Vagina (tissue), 2 donors: ENCODE data around the gene FBXL16. TPM values are rescaled to one million over a fixed set of nuclear protein-coding genes. Genes with fewer than 3 reads are reported as not detected.

Source experiments
- DNase-seq, 2 donors: peaks; one replicate each; pipeline ENCODE4 v3.0.0-alpha.2; 2017; ENCODE audit errors: extremely low spot score in 2 of 2
- H3K27ac ChIP-seq: fragments of 200-600 bp; sonication (generic); one replicate; pipeline ENCODE4 v1.5.1; 2019
- H3K27me3 ChIP-seq: fragments of 200-600 bp; sonication (generic); one replicate; pipeline ENCODE4 v1.5.1; 2019
- H3K36me3 ChIP-seq, 2 donors: fragments of 200-600 bp; sonication (generic); one replicate each; pipeline ENCODE4 v1.5.1; 2017 to 2019
- H3K4me1 ChIP-seq: fragments of 200-600 bp; sonication (generic); one replicate; pipeline ENCODE4 v1.5.1; 2019
- H3K4me3 ChIP-seq, 2 donors: fragments of 200-600 bp; sonication (generic); 1 replicate in 1 of 2; 2 replicates in 1 of 2; pipeline ENCODE4 v1.5.1; 2016 to 2019
- H3K9me3 ChIP-seq: fragments of 200-600 bp; sonication (generic); one replicate; pipeline ENCODE4 v1.5.1; 2019
- POLR2A ChIP-seq, 2 donors: fragments of 450-650 bp; IDR thresholded peaks; one replicate each; pipeline ENCODE4 v1.6.1; 2017; ENCODE audit warnings: antibody characterized with exemption in 2 of 2, mild to moderate bottlenecking in 2 of 2, moderate library complexity in 2 of 2
- POLR2AphosphoS5 ChIP-seq, 2 donors: sonication (generic); formaldehyde crosslinking; IDR thresholded peaks; one replicate each; pipeline ENCODE4 v1.9.0; 2017; ENCODE audit warnings: antibody characterized with exemption in 2 of 2, mild to moderate bottlenecking in 2 of 2, low read depth in 1 of 2; ENCODE audit not compliant: insufficient read depth in 1 of 2
- intact Hi-C: fragments of 100-400 bp; cut with DNase I; formaldehyde crosslinking; loops from one replicate; pipeline ENCODE4 v1.15.1; 2023
- total RNA-seq: library from RNA; depleted of rRNA; stranded (reverse); fragments of >200 nt; gene quantifications from one replicate; pipeline ENCODE4 v1.2.3, GENCODE V29; 2016
- TF ChIP-seq, protein P1 (sequence below), 3 experiments: fragments of 450-650 bp in 2 of 3; fragments of 200-600 bp in 1 of 3; sonication (generic) in 1 of 3; IDR thresholded peaks; one replicate each; pipeline ENCODE4 v1.5.1; 2017 to 2019; ENCODE audit warnings: antibody characterized with exemption in 3 of 3, mild to moderate bottlenecking in 2 of 3, moderate library complexity in 2 of 3

FBXL16 gene
- total RNA-seq, 1 donor from 2014 or later = 4.4 TPM

DNA sequence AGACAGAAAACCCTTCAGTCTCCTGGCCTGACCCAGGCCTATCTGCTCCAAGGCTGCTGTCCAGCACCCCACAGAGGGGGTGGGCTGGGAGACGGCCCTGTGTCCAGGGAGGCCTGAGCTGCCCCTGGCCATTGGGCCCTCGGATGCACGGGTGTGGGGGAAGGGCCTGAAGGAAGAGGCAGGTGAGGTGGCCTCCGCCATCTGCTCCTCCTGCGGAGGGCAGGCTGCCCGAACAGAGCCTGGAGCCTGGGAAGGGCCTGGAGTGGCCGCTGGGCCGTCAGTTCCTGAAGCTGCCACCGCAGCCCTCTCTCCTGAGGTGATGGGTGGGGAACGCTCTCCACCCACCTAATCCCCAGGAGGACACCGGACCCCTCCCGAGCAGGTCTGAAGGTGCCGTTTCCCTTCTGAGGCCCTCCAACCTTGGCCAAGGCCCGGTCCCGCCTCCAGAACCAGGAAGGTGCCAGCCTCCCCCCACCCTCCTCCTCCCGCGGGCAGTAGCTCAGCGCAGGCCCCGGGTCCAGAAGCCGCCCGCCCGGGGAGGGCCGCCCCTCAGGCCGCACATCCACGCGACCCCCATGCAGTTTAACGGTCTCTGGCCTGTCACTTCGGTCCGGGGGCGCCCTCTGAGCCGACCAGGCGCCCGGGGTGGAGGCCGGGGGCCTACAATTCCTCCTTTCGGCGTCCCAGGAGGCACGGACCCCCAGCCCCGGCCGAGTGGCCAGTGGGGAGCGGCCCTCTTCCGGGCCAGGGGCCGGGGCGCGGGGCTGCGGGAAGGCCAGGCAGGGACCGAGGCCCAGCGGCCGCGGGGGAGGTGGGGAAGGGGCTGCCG is 835 bp downstream of the FBXL16 start:
- Histone ChIP-seq H3K27ac (no peak overlapping the region), H3K4me3 (no peak overlapping the region), H3K36me3 (no peaks in the 10 kb centered on the region), H3K4me1 (peaks cover 17% of the 10 kb centered on the region), H3K9me3 (no peaks in the 10 kb centered on the region), H3K27me3 (peaks cover 37% of the 10 kb centered on the region)
- intact Hi-C loops = no loop called here
- no peak for DNase-seq
- TF ChIP-seq, protein P1, sequence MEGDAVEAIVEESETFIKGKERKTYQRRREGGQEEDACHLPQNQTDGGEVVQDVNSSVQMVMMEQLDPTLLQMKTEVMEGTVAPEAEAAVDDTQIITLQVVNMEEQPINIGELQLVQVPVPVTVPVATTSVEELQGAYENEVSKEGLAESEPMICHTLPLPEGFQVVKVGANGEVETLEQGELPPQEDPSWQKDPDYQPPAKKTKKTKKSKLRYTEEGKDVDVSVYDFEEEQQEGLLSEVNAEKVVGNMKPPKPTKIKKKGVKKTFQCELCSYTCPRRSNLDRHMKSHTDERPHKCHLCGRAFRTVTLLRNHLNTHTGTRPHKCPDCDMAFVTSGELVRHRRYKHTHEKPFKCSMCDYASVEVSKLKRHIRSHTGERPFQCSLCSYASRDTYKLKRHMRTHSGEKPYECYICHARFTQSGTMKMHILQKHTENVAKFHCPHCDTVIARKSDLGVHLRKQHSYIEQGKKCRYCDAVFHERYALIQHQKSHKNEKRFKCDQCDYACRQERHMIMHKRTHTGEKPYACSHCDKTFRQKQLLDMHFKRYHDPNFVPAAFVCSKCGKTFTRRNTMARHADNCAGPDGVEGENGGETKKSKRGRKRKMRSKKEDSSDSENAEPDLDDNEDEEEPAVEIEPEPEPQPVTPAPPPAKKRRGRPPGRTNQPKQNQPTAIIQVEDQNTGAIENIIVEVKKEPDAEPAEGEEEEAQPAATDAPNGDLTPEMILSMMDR (IDR thresholded peaks at IDR 0.05) = no peak
- no peak for TF ChIP-seq POLR2A (IDR thresholded peaks at IDR 0.05)
- no peak for TF ChIP-seq POLR2AphosphoS5 (IDR thresholded peaks at IDR 0.05; ENCODE audit: insufficient read depth in 1 of 2, low read depth in 1 of 2)

DNA sequence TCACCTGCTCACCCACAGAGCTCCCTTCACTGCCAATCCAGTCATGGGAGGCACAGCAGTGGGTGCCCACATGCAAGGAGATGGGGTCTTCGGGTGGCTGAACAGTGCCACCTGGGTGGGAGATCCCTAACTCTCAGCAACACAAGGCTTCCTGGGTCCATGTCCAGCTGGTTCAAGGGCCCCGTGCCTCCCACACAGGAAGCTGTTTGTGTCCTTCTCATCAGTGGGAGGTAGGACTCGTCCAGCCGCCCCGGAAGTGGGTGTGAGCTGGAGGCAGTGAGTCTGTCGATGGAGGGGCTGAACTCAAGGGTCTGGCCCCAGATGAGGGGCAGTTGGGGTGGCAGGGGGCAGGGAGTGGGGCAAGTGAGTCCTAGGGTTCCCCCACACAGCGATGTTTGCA is 1.6 kb downstream of the FBXL16 start:
- H3K36me3 ChIP-seq = no peaks in the 10 kb centered on the region
- H3K4me1 ChIP-seq = peaks cover 17% of the 10 kb centered on the region
- H3K9me3 ChIP-seq = no peaks in the 10 kb centered on the region
- H3K27me3 ChIP-seq = peaks cover 37% of the 10 kb centered on the region
- no peak for TF ChIP-seq POLR2A (IDR thresholded peaks at IDR 0.05)
- TF ChIP-seq POLR2AphosphoS5 (IDR thresholded peaks at IDR 0.05; ENCODE audit: insufficient read depth in 1 of 2, low read depth in 1 of 2) = no peak
- TF ChIP-seq, protein P1 (IDR thresholded peaks at IDR 0.05) = no peak
- no peak overlapping the region for H3K27ac ChIP-seq
- no peak for DNase-seq
- H3K4me3 ChIP-seq = no peak overlapping the region
- intact Hi-C loops = no loop called here

DNA sequence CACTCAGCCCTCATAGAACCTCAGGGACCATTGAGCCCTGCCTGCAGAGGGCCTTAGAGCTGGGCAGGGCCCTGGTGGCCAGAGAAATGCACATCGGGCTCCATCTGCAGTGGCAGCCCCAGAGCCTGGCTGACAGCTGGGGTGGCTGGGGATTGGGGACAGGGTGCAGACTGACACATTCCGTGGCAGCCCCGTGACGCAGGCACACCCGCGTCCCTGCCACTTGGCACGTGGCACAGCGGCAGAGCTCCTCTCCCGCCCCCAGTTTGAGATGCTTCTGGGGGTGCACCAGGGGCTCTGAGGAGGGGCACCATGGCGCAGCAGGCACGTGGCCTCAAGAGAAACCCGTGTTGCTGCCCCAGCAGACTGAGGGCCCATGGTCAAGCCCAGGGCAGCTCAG is 2.2 kb downstream of the FBXL16 start:
- Histone ChIP-seq H3K4me3 (no peak overlapping the region), H3K9me3 (no peaks in the 10 kb centered on the region), H3K4me1 (peaks cover 17% of the 10 kb centered on the region), H3K36me3 (no peaks in the 10 kb centered on the region), H3K27me3 (peaks cover 37% of the 10 kb centered on the region), H3K27ac (no peak overlapping the region)
- no peak for DNase-seq
- intact Hi-C loops = no loop called here
- TF ChIP-seq POLR2AphosphoS5 (IDR thresholded peaks at IDR 0.05; ENCODE audit: insufficient read depth in 1 of 2, low read depth in 1 of 2) (no peak), POLR2A (IDR thresholded peaks at IDR 0.05) (no peak)
- TF ChIP-seq, protein P1 (IDR thresholded peaks at IDR 0.05) = no peak

DNA sequence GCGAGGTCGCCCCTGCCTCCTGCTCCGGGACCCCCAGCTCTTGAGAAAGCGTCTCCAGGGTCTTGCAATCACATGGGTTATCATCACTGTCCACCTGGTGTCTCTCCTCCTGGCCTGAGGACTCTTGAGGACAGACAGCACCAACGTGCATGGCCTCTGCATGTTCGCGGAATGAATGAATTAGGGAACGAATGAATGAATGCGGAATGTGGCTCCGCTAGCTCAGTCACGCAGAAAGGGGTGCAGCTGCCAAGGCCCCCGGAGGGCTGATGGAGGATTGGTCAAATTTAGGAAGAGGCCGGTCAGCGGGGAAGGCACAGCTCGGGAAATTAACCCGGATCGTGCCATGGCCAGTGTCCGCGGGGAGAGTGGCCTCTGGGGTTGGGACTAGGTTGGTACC is 3.3 kb downstream of the FBXL16 start:
- intact Hi-C loops = no loop called here
- Histone ChIP-seq H3K27me3 (peaks cover 37% of the 10 kb centered on the region), H3K4me1 (peaks cover 17% of the 10 kb centered on the region), H3K4me3 (no peak overlapping the region), H3K27ac (no peak overlapping the region), H3K9me3 (no peaks in the 10 kb centered on the region), H3K36me3 (no peaks in the 10 kb centered on the region)
- no peak for DNase-seq
- TF ChIP-seq, protein P1 (IDR thresholded peaks at IDR 0.05) = no peak
- no peak for TF ChIP-seq POLR2AphosphoS5 (IDR thresholded peaks at IDR 0.05; ENCODE audit: insufficient read depth in 1 of 2, low read depth in 1 of 2)
- TF ChIP-seq POLR2A (IDR thresholded peaks at IDR 0.05) = no peak
